ENCODE results near the gene FRMD8. TPM values are rescaled to one million over a fixed set of nuclear protein-coding genes. Genes with fewer than 3 reads are reported as not detected.

The FRMD8 gene
- total RNA-seq, 1 experiment from 2014 or later = 22.7 TPM

- H3K23me2 ChIP-seq (ENCODE audit: insufficient read length, low read depth, low read length, poor library complexity, severe bottlenecking) = no peaks in the 10 kb centered on the region
- peaks cover 4% of the 10 kb centered on the region in 2 experiments; a peak in 2 of 4 replicates for H3K4me1 Mint-ChIP-seq
- H3T11ph ChIP-seq (ENCODE audit: low read length) = no peak overlapping the region
- H3K36me3 Mint-ChIP-seq (ENCODE audit: insufficient read depth in 1 of 3, low read depth in 3 of 3) = peaks cover 0 to 2% (median 0%) of the 10 kb centered on the region in 3 experiments; a peak in 2 of 7 replicates
- DNase-seq = no peak
- H3K4ac ChIP-seq (ENCODE audit: low read depth, low read length) = no peak overlapping the region
- no peak overlapping the region for H4K91ac ChIP-seq (ENCODE audit: insufficient read length, low read depth, low read length)
- no peak overlapping the region for H3K27ac Mint-ChIP-seq
- H2BK5ac ChIP-seq (ENCODE audit: insufficient read length, low read length) = no peak overlapping the region
- TF ChIP-seq CTCF (conservative IDR thresholded peaks at IDR 0.05) = no peak
- no peak overlapping the region for H2BK120ac ChIP-seq (ENCODE audit: low read depth, low read length, poor library complexity, severe bottlenecking)
- H3K27ac ChIP-seq (ENCODE audit: insufficient read length, low read depth, low read length) = no peak overlapping the region
- no CpG with 5 or more reads among the region's 9 CpGs for WGBS (ENCODE audit: extremely low coverage, insufficient read length, low lambda C conversion rate)
- H3K56ac ChIP-seq (ENCODE audit: insufficient read length, low read depth, low read length) = no peak overlapping the region
- no peaks in the 10 kb centered on the region for H3K9me3 Mint-ChIP-seq
- no peaks in the 10 kb centered on the region for H3K79me2 ChIP-seq (ENCODE audit: insufficient read depth, low read length)
- H3K4me1 ChIP-seq (ENCODE audit: insufficient read depth, low read length) = no peaks in the 10 kb centered on the region
- no peak overlapping the region for H2AFZ ChIP-seq (ENCODE audit: low read length)
- no peaks in the 10 kb centered on the region for H3K27me3 ChIP-seq (ENCODE audit: insufficient read depth, low read length)
- no peak overlapping the region for H3K23ac ChIP-seq (ENCODE audit: insufficient read length, low read depth, low read length)
- H3K18ac ChIP-seq (ENCODE audit: insufficient read length, low read depth, low read length) = no peak overlapping the region
- no peak overlapping the region for H3K14ac ChIP-seq (ENCODE audit: insufficient read depth, low read length)
- no peak overlapping the region for H2AK5ac ChIP-seq (ENCODE audit: insufficient read length, low read length)
- peaks cover 9% of the 10 kb centered on the region for H3K27me3 Mint-ChIP-seq (ENCODE audit: low read depth)
- H4K8ac ChIP-seq (replicated peaks; ENCODE audit: insufficient read length, low read depth, low read length) = no peak overlapping the region
- no peaks in the 10 kb centered on the region for H3K9me3 ChIP-seq (ENCODE audit: control insufficient read depth, low read depth, low read length)
- H4K20me1 ChIP-seq (ENCODE audit: control insufficient read depth, insufficient read depth, insufficient read length) = no peaks in the 10 kb centered on the region
- no peak overlapping the region for H2BK20ac ChIP-seq (ENCODE audit: low read depth, low read length, poor library complexity, severe bottlenecking)
- H4K5ac ChIP-seq (ENCODE audit: insufficient read length, low read depth, low read length) = no peak overlapping the region
- no peak overlapping the region for H3K4me3 Mint-ChIP-seq
- H3K4me2 ChIP-seq (ENCODE audit: insufficient read depth, insufficient read length, low read length) = no peak overlapping the region
- H3K79me1 ChIP-seq (ENCODE audit: insufficient read depth, low read depth, low read length, poor library complexity, severe bottlenecking) = no peaks in the 10 kb centered on the region
- H2BK15ac ChIP-seq (ENCODE audit: low read depth, low read length) = no peak overlapping the region
- no peak overlapping the region for H3K9ac ChIP-seq (ENCODE audit: extremely low read depth, insufficient read length, low read length)
- H2BK12ac ChIP-seq (ENCODE audit: insufficient read length, low read depth, low read length) = no peak overlapping the region
These were observed 56.5 kb downstream of the FRMD8 start for GRCh38 chr11:65442842-65443331.

Data from H9 (cell line).